Measurements from ENCODE around the gene ZNF235.
"Not testable (repeated sequence)": the region's sequence is repeated elsewhere in the genome, so short reads cannot be mapped to it uniquely, and the experiment has no call there.

ZNF235 gene

GRCh38 chr19:44255705-44256411 lies 49.0 kb downstream of the ZNF235 start:
- no peak for DNase-seq (ENCODE audit: low read depth in 2 of 2)

GRCh38 chr19:44254496-44254895 lies 50.3 kb downstream of the ZNF235 start:
- no peak for DNase-seq (ENCODE audit: low read depth in 2 of 2)

- DNase-seq (ENCODE audit: low read depth in 2 of 2), result not testable (repeated sequence)
Observed at GRCh38 chr19:44253392-44253791, 51.4 kb downstream of the ZNF235 start.

- DNase-seq (ENCODE audit: low read depth in 2 of 2), result not testable (repeated sequence)
Observed at GRCh38 chr19:44252332-44252731, 52.5 kb downstream of the ZNF235 start.

- no peak for DNase-seq (ENCODE audit: low read depth in 2 of 2)
Observed at GRCh38 chr19:44236384-44236783, 68.4 kb downstream of the ZNF235 start.
